ENCODE measurements around the gene MRPL20.
"Not testable (repeated sequence)": the region's sequence is repeated elsewhere in the genome, so short reads cannot be mapped to it uniquely, and the experiment has no call there.

GRCh38 chr1:1417825-1418463 is 10.9 kb upstream of the MRPL20 start:
- TF ChIP-seq, protein P1, sequence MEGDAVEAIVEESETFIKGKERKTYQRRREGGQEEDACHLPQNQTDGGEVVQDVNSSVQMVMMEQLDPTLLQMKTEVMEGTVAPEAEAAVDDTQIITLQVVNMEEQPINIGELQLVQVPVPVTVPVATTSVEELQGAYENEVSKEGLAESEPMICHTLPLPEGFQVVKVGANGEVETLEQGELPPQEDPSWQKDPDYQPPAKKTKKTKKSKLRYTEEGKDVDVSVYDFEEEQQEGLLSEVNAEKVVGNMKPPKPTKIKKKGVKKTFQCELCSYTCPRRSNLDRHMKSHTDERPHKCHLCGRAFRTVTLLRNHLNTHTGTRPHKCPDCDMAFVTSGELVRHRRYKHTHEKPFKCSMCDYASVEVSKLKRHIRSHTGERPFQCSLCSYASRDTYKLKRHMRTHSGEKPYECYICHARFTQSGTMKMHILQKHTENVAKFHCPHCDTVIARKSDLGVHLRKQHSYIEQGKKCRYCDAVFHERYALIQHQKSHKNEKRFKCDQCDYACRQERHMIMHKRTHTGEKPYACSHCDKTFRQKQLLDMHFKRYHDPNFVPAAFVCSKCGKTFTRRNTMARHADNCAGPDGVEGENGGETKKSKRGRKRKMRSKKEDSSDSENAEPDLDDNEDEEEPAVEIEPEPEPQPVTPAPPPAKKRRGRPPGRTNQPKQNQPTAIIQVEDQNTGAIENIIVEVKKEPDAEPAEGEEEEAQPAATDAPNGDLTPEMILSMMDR (IDR thresholded peaks at IDR 0.05): not testable (repeated sequence)
- not testable (repeated sequence) for TF ChIP-seq POLR2A (IDR thresholded peaks at IDR 0.05)
